C4-2B (cell line): ENCODE measurements around the gene UTS2.

Source experiments
- H3K27ac ChIP-seq: fragments of 450-650 bp; 2 replicates; pipeline ENCODE4 v1.5.1; 2017
- ZFX ChIP-seq: fragments of 450-650 bp; IDR thresholded peaks from 2 replicates; pipeline ENCODE4 v1.6.1; 2017
- TF ChIP-seq, protein P1 (sequence below): fragments of 450-650 bp; conservative IDR thresholded peaks from 2 replicates; pipeline ENCODE4 v1.5.1; 2017; ENCODE audit warnings: mild to moderate bottlenecking

The UTS2 gene

DNA sequence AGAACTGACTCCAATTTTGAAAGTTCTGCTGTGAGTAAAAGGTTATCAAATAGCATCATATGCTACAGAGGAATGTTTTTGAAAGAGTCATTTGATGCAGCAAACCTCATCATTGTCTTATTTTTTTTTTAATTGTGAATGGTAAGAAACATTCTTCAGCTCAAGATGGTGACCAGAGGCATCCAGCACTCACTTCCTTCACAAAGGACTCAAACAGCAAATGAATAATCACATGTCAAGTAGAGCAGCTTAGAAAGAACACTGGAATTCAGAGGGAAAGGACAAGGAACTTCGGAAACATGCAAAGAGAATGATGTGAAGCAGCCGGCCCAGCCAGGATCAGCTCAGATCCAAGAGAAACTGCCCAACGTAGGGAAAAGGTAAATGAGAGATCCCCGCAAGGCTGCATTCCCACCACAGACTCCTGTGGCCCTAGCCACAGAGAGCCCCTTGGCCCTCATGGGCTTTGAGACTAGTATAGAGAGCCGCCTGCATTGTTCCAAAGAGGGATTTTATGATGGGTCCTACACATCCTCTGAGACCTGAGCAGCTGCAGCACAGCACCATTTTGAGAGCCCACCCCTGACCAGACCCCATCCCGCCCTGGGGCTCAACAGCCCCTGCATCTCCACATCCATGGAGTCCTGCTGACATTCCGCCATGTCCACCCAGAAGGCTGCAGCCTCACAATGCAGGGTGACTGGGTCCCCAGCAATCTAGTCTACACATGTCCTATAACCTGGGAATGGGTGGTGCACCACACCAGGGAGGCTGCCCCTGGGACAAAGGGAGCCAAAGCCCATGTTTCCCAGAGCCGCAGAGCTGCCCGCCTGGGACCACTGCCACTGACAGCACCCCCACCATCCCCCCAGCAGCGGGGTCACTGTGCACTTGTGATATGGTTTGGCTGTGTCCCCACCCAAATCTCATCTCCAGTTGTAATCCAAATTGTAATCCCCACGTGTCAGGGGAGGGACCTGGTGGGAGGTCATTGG is 21.2 kb upstream of the UTS2 start:
- H3K27ac ChIP-seq = no peak overlapping the region
- TF ChIP-seq ZFX = no peak
- TF ChIP-seq, protein P1, sequence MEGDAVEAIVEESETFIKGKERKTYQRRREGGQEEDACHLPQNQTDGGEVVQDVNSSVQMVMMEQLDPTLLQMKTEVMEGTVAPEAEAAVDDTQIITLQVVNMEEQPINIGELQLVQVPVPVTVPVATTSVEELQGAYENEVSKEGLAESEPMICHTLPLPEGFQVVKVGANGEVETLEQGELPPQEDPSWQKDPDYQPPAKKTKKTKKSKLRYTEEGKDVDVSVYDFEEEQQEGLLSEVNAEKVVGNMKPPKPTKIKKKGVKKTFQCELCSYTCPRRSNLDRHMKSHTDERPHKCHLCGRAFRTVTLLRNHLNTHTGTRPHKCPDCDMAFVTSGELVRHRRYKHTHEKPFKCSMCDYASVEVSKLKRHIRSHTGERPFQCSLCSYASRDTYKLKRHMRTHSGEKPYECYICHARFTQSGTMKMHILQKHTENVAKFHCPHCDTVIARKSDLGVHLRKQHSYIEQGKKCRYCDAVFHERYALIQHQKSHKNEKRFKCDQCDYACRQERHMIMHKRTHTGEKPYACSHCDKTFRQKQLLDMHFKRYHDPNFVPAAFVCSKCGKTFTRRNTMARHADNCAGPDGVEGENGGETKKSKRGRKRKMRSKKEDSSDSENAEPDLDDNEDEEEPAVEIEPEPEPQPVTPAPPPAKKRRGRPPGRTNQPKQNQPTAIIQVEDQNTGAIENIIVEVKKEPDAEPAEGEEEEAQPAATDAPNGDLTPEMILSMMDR = no peak

DNA sequence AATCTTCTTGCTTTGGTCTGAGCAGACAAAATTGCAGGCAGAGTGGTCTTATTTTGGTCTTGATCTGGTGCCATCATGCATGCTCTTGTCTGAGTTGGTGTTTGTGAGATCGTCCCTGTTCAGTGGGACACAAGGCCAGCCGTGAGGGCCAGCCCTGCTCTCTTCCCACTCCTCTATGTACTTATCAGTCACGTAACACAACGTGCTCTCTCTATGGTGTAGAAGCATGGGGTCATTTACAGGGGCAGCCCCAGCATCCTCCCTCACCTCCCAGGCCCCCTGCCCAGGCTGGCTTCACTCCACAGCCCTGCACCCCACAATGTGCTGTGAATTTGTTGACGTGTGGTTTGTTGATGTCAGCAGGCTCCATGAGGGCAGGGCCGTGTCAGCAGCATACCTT is 18.3 kb upstream of the UTS2 start:
- no peak for TF ChIP-seq ZFX
- TF ChIP-seq, protein P1 = no peak
- H3K27ac ChIP-seq = no peak overlapping the region

DNA sequence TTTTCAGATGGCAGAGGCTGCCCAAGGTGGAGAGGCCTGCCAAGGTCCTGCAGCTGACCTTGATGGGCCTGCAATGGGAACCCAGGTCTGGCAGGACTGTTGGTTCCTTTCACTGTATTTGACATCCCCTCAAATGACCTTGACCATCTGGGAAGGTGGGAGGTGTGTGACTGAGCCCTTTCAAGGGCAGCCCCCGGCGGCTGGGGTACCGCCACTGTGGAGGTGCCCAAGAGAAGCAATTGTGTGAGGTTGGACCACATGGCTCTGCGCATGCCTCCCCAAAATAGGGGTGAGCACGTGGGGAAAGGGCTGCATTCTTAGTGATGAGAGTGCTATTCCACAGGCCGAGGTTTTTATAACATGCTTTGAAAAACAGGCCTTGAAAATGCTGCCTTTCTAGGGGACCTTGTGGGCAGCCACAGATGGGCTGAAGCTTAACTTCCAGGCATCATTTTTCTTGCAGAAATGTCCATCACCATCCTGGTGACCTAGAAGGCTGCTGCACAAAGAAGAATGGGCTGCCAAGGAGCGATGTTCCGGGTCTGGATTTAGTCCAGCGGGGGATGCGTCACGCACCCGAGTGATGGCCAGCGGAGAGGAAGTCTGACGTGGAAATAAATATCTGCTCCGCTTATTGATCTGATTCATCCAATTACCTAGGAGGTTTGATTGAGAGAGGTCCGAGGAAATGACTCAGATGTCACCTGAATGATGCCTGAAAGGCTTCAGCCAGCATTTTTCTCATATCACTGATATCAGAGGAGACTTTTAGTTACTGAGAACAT is 16.5 kb upstream of the UTS2 start:
- TF ChIP-seq ZFX = no peak
- TF ChIP-seq, protein P1 = no peak
- no peak overlapping the region for H3K27ac ChIP-seq

DNA sequence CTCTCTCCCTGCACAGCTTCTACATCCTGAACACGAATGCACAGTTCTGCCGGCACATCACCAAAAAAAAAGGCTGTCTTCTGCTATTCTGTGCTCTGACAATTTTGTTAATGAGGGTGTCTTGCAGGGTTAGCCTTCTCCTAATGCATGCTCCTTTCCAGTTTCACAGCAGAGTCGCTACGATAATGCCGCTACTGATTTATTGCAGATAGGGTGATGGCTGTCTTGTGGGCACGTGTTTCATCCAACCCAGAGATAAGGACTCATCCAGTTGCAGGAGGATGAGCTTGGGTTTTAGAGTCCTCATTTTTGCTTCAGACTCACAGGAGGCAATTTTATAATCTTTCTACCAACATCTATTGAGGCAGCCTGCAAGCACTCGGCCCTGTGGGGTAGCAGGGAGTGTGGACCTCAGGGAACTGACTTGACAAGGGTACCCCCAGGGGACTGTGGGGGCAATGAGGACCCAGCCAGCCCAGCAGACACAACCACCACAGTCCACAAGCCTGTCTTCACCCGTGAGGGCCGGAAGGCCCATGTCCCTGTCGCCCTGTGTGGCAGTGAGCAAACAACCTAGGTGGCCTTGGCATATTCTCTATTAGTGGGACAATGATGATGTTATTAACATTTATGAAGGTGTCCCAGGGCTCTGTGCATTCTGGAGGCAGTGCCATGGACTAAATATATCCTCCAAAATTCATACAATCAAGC is 15.4 kb upstream of the UTS2 start:
- no peak overlapping the region for H3K27ac ChIP-seq
- TF ChIP-seq ZFX = no peak
- TF ChIP-seq, protein P1 = no peak

DNA sequence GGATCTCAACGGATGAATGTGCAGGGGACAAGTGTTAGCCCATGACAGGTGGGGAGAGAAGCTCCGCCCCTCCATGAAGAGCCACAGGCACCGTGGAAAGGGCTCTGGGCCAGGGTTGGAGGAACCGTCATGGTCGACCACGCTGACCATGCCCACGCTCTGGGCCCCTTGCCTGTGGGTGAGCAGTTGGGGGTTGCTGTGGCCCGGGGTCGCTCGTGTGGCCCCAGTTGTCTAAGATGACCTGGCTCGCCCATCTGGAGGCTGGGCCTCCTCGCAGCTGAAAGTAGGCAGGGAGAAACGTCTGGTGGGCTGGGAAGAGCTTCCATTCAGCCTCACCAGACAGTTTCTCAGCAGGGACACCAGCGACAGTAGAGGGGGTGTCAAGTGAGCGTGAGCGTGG is 13.1 kb upstream of the UTS2 start:
- no peak for TF ChIP-seq ZFX
- TF ChIP-seq, protein P1 = no peak
- no peak overlapping the region for H3K27ac ChIP-seq

DNA sequence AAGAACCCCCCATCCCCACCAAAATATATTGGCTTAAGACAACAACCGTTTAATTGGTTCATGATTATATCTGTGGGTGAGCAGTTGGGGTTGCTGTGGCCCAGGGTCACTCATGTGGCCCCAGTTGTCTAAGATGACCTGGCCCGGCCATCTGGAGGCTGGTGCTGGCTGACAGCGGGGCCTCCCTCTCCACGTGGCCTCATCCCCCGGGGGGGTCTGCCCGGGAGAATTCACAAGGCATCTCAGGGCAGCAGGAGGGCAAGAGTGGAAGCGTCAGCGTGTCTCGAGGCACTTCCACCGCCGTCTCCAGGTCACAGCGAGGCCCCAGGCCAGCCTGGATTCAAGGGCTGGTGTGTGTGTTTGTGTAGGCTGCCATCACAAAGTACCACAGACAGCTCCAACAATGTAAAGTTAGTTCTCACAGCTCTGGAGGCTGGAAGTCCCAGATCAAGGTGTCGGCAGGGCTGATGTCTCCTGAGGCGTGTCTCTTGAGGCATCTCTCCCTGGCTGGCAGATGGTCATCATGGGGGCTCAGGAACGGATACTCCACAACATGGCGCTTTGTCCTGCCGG is 11.0 kb upstream of the UTS2 start:
- TF ChIP-seq, protein P1 = no peak
- no peak for TF ChIP-seq ZFX
- no peak overlapping the region for H3K27ac ChIP-seq
